Muscle of leg (tissue), 11 donors: ENCODE results near the gene RPAIN. TPM values are rescaled to one million over a fixed set of nuclear protein-coding genes. Genes with fewer than 3 reads are reported as not detected.

ENCODE experiments used
- DNase-seq: peaks from one replicate; pipeline ENCODE4 v3.0.0; 2013
- H3K27ac ChIP-seq: one replicate; pipeline ENCODE4 v1.5.1; 2013; ENCODE audit warnings: mild to moderate bottlenecking, low read length, control low read depth
- H3K27me3 ChIP-seq: one replicate; pipeline ENCODE4 v1.6.1; 2013; ENCODE audit warnings: low read length; ENCODE audit not compliant: control insufficient read depth, insufficient read depth
- H3K36me3 ChIP-seq: one replicate; pipeline ENCODE4 v1.6.1; 2013; ENCODE audit warnings: low read length; ENCODE audit not compliant: control insufficient read depth, insufficient read depth
- H3K4me1 ChIP-seq: one replicate; pipeline ENCODE4 v1.6.1; 2013; ENCODE audit warnings: low read length; ENCODE audit not compliant: control insufficient read depth, insufficient read depth
- H3K4me3 ChIP-seq: one replicate; pipeline ENCODE4 v1.5.1; 2013; ENCODE audit warnings: low read length, control low read depth
- H3K9me3 ChIP-seq: replicated peaks from 2 replicates; pipeline ENCODE4 v1.6.1; 2013; ENCODE audit warnings: low read depth, low read length; ENCODE audit not compliant: control insufficient read depth
- WGBS: methylation state at CpG from one replicate; pipeline ENCODE4 v1.1.5; 2013; ENCODE audit warnings: missing lambda C conversion rate; ENCODE audit not compliant: insufficient coverage; 5-methylcytosine and 5-hydroxymethylcytosine counted together
- polyA plus RNA-seq, 8 donors: library from polyadenylated mRNA; unstranded; fragments of 120-200 nt; gene quantifications; one replicate each; pipeline versions ENCODE4 v1.2.1 to v1.2.3, GENCODE V29; 2013; ENCODE audit warnings: inconsistent platforms in 1 of 8, low replicate concordance in 1 of 8; ENCODE audit not compliant: insufficient read length in 8 of 8, insufficient read depth in 1 of 8
- total RNA-seq: library from RNA; stranded (reverse); fragments of 120-200 nt; gene quantifications from one replicate; pipeline ENCODE4 v1.2.4, GENCODE V29; 2013

RPAIN gene
- total and polyA plus RNA-seq, 9 donors = 36.3 to 59.5 (median 47.5) TPM

- 90% methylated on average over 5 of the region's 5 CpGs for WGBS
- Histone ChIP-seq H3K27ac (no peak overlapping the region), H3K4me3 (no peak overlapping the region), H3K27me3 (no peaks in the 10 kb centered on the region), H3K9me3 (no peaks in the 10 kb centered on the region), H3K4me1 (no peaks in the 10 kb centered on the region), H3K36me3 (peaks cover 68% of the 10 kb centered on the region)
- DNase-seq = no peak
These were observed 28.3 kb upstream of the RPAIN start for GRCh38 chr17:5391678-5392077.

DNA sequence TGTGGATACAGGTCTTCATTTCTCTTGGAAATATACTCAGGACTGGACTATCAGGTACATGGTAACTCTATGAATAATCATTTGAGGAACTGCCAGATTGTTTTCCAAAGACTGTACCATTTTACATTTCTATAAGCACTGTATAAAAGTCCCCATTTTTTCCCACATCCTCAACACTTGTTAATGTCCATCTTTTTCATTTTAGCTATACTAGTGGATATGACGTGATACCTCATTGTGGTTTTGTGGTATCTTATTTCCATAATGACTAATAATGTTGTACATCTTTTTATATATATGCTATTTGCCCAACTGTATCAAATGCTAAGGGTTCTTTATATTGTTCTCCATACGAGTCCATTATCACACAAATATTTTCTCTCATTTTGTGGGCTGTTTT, 23.4 kb upstream of the RPAIN start:
- Histone ChIP-seq H3K4me3 (no peak overlapping the region), H3K27me3 (no peaks in the 10 kb centered on the region), H3K36me3 (peaks cover 46% of the 10 kb centered on the region), H3K4me1 (no peaks in the 10 kb centered on the region), H3K9me3 (no peaks in the 10 kb centered on the region), H3K27ac (no peak overlapping the region)
- no CpG with 5 or more reads among the region's 2 CpGs for WGBS
- DNase-seq = no peak

DNA sequence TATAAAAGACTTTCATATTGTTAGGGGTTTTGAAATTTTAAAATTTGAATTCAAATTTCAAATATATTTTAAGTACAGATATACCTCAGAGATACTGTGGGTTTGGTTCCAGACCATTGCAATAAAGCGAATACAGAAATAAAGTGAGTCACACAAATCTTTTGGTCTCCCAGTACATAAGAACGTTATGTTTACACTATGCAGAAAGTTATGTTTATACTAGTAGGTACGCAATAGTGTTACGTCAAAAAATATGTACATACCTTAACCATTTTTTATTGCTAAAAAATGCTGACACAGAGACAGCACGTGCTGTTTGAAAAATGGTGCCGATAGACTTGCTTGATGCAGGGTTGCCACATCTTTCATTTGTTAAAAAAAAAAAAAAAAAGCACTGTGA, 20.2 kb upstream of the RPAIN start:
- no peak for DNase-seq
- WGBS = no CpG with 5 or more reads among the region's 6 CpGs
- Histone ChIP-seq H3K27me3 (no peaks in the 10 kb centered on the region), H3K4me1 (no peaks in the 10 kb centered on the region), H3K27ac (no peak overlapping the region), H3K36me3 (peaks cover 47% of the 10 kb centered on the region), H3K4me3 (no peak overlapping the region), H3K9me3 (no peaks in the 10 kb centered on the region)

- Histone ChIP-seq H3K4me1 (no peaks in the 10 kb centered on the region), H3K4me3 (no peak overlapping the region), H3K27ac (no peak overlapping the region), H3K36me3 (peaks cover 71% of the 10 kb centered on the region), H3K9me3 (no peaks in the 10 kb centered on the region), H3K27me3 (no peaks in the 10 kb centered on the region)
- no peak for DNase-seq
- WGBS = no CpG with 5 or more reads among the region's 4 CpGs
These were observed 14.6 kb upstream of the RPAIN start for GRCh38 chr17:5405400-5405799.

GRCh38 chr17:5408186-5408585, 11.8 kb upstream of the RPAIN start:
- Histone ChIP-seq H3K4me1 (no peaks in the 10 kb centered on the region), H3K27me3 (no peaks in the 10 kb centered on the region), H3K36me3 (peaks cover 74% of the 10 kb centered on the region), H3K4me3 (no peak overlapping the region), H3K27ac (no peak overlapping the region), H3K9me3 (no peaks in the 10 kb centered on the region)
- WGBS = no CpG with 5 or more reads among the region's 5 CpGs
- no peak for DNase-seq

DNA sequence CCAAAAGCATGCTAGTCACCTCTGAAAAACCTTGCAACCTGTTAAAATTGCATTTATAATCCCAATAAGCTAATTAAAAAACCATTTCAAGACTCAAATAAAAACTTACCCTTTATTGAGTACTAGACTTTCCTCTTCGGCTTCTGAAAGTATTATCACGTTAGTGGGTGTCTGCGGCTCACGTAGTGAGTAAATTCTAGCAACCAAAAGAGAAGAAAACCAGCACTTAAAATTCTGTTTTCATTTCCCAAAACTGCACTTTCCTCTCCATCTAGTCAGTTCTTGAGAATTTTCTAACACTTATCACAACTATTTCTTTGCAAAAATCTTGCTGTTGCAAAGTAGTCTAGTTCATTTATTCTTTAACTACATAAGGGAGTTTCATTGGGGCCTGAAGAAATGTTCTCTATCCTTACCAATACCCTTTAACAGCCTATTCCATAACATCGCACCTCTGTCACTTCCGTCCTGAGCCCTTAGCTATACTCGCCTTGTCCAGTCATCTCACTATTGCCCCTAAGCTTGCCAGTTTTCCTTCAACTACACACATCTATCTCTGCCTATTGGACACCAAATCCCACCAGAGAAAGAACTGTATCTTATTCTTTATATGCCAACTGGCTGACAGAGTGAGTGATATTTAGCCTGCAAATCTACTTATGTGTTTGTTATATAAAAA, 9.2 kb upstream of the RPAIN start:
- Histone ChIP-seq H3K27me3 (no peaks in the 10 kb centered on the region), H3K4me1 (no peaks in the 10 kb centered on the region), H3K27ac (no peak overlapping the region), H3K36me3 (peaks cover 66% of the 10 kb centered on the region), H3K4me3 (no peak overlapping the region), H3K9me3 (no peaks in the 10 kb centered on the region)
- no peak for DNase-seq
- WGBS = 97% methylated on average over 7 of the region's 7 CpGs

DNA sequence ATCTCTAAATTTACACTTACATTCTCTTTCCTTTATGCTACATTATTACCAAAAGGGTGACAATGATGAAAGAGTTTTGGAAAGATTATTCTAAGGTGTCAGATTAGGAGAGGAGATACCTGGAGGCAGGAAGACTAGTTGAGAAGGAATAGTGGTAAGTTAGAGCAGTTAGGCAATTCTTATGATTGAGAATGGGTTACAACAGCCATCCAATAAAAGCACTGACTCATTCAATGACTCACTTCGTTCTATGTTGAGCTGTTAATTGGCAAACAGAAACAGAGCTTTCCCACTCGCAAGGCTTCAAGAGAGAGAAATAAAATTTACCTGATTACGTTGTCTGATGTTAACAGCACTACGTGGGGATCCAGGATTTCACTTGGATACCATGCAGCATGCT, 6.3 kb upstream of the RPAIN start:
- Histone ChIP-seq H3K27ac (no peak overlapping the region), H3K27me3 (no peaks in the 10 kb centered on the region), H3K36me3 (peaks cover 53% of the 10 kb centered on the region), H3K4me3 (no peak overlapping the region), H3K4me1 (peaks cover 9% of the 10 kb centered on the region), H3K9me3 (no peaks in the 10 kb centered on the region)
- DNase-seq = no peak
- WGBS = 100% methylated on average over 2 of the region's 4 CpGs

DNA sequence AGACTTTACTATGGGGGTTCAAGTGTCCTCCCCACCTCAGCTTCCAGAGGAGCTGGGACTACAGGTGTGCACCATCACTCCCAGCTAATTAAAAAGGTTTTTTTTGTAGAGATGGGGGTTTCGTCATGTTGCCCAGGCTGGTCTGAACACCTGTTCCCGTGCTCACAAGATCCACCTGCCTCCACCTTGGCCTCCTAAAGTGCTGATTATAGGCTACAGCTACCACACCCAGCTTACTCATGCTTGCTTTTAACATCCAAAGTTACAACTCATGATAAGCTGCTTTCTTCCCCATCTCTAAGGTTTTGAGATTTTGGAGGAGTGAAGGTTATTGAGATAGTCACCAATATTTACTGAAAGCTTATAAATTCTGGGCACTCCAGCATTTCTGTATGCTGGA, 3.1 kb upstream of the RPAIN start:
- Histone ChIP-seq H3K36me3 (peaks cover 44% of the 10 kb centered on the region), H3K4me1 (peaks cover 16% of the 10 kb centered on the region), H3K4me3 (no peak overlapping the region), H3K27ac (no peak overlapping the region), H3K27me3 (no peaks in the 10 kb centered on the region), H3K9me3 (no peaks in the 10 kb centered on the region)
- DNase-seq = no peak
- no CpG with 5 or more reads among the region's 2 CpGs for WGBS

DNA sequence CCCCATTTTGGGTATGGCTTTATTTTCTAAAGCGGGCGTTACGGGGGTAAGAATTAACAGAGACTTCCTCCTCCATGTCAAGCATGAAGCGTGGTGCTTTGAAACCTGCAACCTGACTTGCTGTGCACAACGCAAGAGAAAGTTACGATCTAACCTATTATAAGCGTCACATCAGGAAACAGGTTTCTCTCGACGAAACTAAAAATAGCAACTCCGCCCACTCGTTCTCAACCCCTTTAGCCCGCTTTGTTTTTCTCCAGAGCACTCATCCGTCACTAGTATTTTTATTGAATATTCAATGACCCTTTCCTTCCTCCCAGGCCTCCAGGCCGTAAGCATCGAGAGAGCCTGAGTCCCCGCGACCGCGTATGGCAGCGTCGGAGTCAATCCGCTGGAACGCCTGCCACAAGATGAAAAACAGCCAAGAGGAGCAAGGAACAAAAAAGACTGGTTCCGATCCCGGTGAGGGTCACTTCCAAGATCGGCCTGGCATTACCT, 1.1 kb upstream of the RPAIN start:
- 0% methylated on average over 26 of the region's 26 CpGs for WGBS
- peak; percentile 71 for DNase-seq
- Histone ChIP-seq H3K27me3 (no peaks in the 10 kb centered on the region), H3K4me1 (peaks cover 16% of the 10 kb centered on the region), H3K4me3 (peak overlapping the region; percentile 87), H3K36me3 (peaks cover 45% of the 10 kb centered on the region), H3K9me3 (no peaks in the 10 kb centered on the region), H3K27ac (peak overlapping the region; percentile 93)

GRCh38 chr17:5419356-5419958, 525 bp upstream of the RPAIN start, which contains the start of gene NUP88:
TSS of gene NUP88 (minus strand) at chr17:5419662. CDS start at chr17:5419650, 12 bp downstream.
- Histone ChIP-seq H3K27me3 (no peaks in the 10 kb centered on the region), H3K36me3 (peaks cover 46% of the 10 kb centered on the region), H3K27ac (peak within 1 kb of the TSS; percentile 93), H3K4me3 (peak within 1 kb of the TSS; percentile 87), H3K4me1 (peaks cover 16% of the 10 kb centered on the region), H3K9me3 (no peaks in the 10 kb centered on the region)
- peak; percentile 99 for DNase-seq
- WGBS = under 1% methylated on average over 48 of the region's 49 CpGs
